Smooth muscle cell of the brain vasculature (primary cell): ENCODE results near the gene CHD6.

Source experiments
- DNase-seq: peaks from one replicate; pipeline ENCODE4 v3.0.0-alpha.2; 2012; ENCODE audit warnings: low read depth, low spot score

CHD6 gene

GRCh38 chr20:41621421-41621820, 3.2 kb upstream of the CHD6 start:
- no peak for DNase-seq

- no peak for DNase-seq
These were observed 1.4 kb upstream of the CHD6 start for GRCh38 chr20:41619360-41620100.

- no peak for DNase-seq
These were observed 682 bp upstream of the CHD6 start for GRCh38 chr20:41618807-41619311.

GRCh38 chr20:41617059-41617901, 897 bp downstream of the CHD6 start:
- no peak for DNase-seq

GRCh38 chr20:41616228-41616627, 1.9 kb downstream of the CHD6 start:
- no peak for DNase-seq

GRCh38 chr20:41615676-41616075, 2.5 kb downstream of the CHD6 start:
- DNase-seq, result no peak

GRCh38 chr20:41615110-41615509, 3.1 kb downstream of the CHD6 start:
- no peak for DNase-seq

- no peak for DNase-seq
These were observed 4.9 kb downstream of the CHD6 start for GRCh38 chr20:41613321-41613720.

- DNase-seq, result no peak
These were observed 8.7 kb downstream of the CHD6 start for GRCh38 chr20:41609474-41609873.

GRCh38 chr20:41608606-41609005, 9.6 kb downstream of the CHD6 start:
- no peak for DNase-seq

- no peak for DNase-seq
These were observed 10.4 kb downstream of the CHD6 start for GRCh38 chr20:41607791-41608190.

GRCh38 chr20:41604002-41604401, 14.2 kb downstream of the CHD6 start:
- DNase-seq, result no peak

- no peak for DNase-seq
These were observed 16.4 kb downstream of the CHD6 start for GRCh38 chr20:41601742-41602141.

- DNase-seq, result no peak
These were observed 17.1 kb downstream of the CHD6 start for GRCh38 chr20:41600926-41601631.

- DNase-seq, result no peak
These were observed 18.5 kb downstream of the CHD6 start for GRCh38 chr20:41599699-41600104.

- DNase-seq, result no peak
These were observed 19.5 kb downstream of the CHD6 start for GRCh38 chr20:41598719-41599118.

- DNase-seq, result no peak
These were observed 23.5 kb downstream of the CHD6 start for GRCh38 chr20:41594514-41595322.

- no peak for DNase-seq
These were observed 25.5 kb downstream of the CHD6 start for GRCh38 chr20:41592516-41593216.

GRCh38 chr20:41587956-41588355, 30.2 kb downstream of the CHD6 start:
- no peak for DNase-seq

- DNase-seq, result no peak
These were observed 30.7 kb downstream of the CHD6 start for GRCh38 chr20:41587523-41587922.

- no peak for DNase-seq
These were observed 31.4 kb downstream of the CHD6 start for GRCh38 chr20:41586772-41587171.
